Psoas muscle (tissue), 8 donors: ENCODE data around the gene TOLLIP. TPM values are rescaled to one million over a fixed set of nuclear protein-coding genes. Genes with fewer than 3 reads are reported as not detected.

Source experiments
- ATAC-seq, 4 donors: fragments of 200-7000 bp; cut with Tn5 transposase; one replicate each; pipeline ENCODE4 v1.9.1; 2020; ENCODE audit warnings: moderate library complexity in 3 of 4, mild to moderate bottlenecking in 2 of 4
- DNase-seq, 2 donors: peaks; one replicate each; pipeline ENCODE4 v3.0.0-alpha.2; 2020
- H3K27ac ChIP-seq: fragments of 200-600 bp; one replicate; pipeline ENCODE4 v1.8.0; 2022
- H3K27me3 ChIP-seq, 3 donors: fragments of 200-600 bp in 1 of 3; one replicate each; pipeline versions ENCODE4 v1.6.1 to v1.8.0; 2013 to 2022; ENCODE audit warnings: low read length in 2 of 3, mild to moderate bottlenecking in 2 of 3, moderate library complexity in 1 of 3; ENCODE audit not compliant: insufficient read depth in 3 of 3
- H3K36me3 ChIP-seq, 2 donors: fragments of 200-600 bp in 1 of 2; one replicate each; pipeline versions ENCODE4 v1.6.1 to v1.8.0; 2013 to 2022; ENCODE audit warnings: low read depth in 1 of 2, mild to moderate bottlenecking in 1 of 2, moderate library complexity in 1 of 2; ENCODE audit not compliant: insufficient read depth in 1 of 2
- H3K4me1 ChIP-seq: fragments of 200-600 bp; one replicate; pipeline ENCODE4 v1.8.0; 2022
- H3K4me3 ChIP-seq: fragments of 200-600 bp; one replicate; pipeline ENCODE4 v1.8.0; 2022; ENCODE audit warnings: mild to moderate bottlenecking
- H3K9me3 ChIP-seq: fragments of 200-600 bp; one replicate; pipeline ENCODE4 v1.8.0; 2022
- CTCF ChIP-seq: fragments of 200-600 bp; IDR thresholded peaks from one replicate; pipeline ENCODE4 v1.8.0; 2022; ENCODE audit warnings: antibody characterized with exemption
- WGBS, 3 donors: extraction: QIAGEN DNeasy Blood & Tissue Kit; methylation state at CpG; one replicate each; pipeline versions ENCODE4 v1.1.6 to v1.1.7; 2013; 5-methylcytosine and 5-hydroxymethylcytosine counted together
- intact Hi-C, 2 donors: fragments of 100-400 bp; cut with DNase I; formaldehyde crosslinking; loops; one replicate each; pipeline versions ENCODE4 v1.11.0 to v1.14.2; 2022
- polyA plus RNA-seq, 3 donors: library from polyadenylated mRNA; stranded (reverse); fragments of 200-250 nt; gene quantifications; one replicate each; pipeline ENCODE4 v1.2.3, GENCODE V29; 2013
- total RNA-seq, 4 donors: library from RNA; stranded (reverse); fragmentation: NEBNext Ultra II Directional in 2 of 4; extraction: Animal tissue kit (Norgen Biotek cat#: 25700) in 2 of 4; gene quantifications; one replicate each; pipeline versions ENCODE4 v1.2.1 to v1.2.4, GENCODE V29; 2021 to 2023
- donor health status: healthy with polysubstance abuse.
- donor health status: DM: no; HTN: no; CAD: no; lungs with moderate emphysema.
- donor health status: Bipolar disorder and iron deficiency.
- donor health status: healthy.
- donor health status: DM: yes; HTN: yes; CAD: no.
- donor health status: DM: no; HTN: no; CAD: no.
- donor health status: DM: no; HTN: no; CAD: no.
- donor health status: DM: yes; HTN: yes; CAD: no.

Gene TOLLIP
- total and polyA plus RNA-seq, 7 donors: 33.5 to 74.6 (median 56.4) TPM

GRCh38 chr11:1338201-1339065, 29.0 kb upstream of the TOLLIP start:
- 50 to 61% (median 54%) methylated on average over 33 of the region's 33 CpGs for WGBS, 3 donors
- Histone ChIP-seq H3K4me1 (peaks cover 10% of the 10 kb centered on the region), H3K27ac (no peak overlapping the region), H3K9me3 (no peaks in the 10 kb centered on the region), H3K27me3 (no peaks in the 10 kb centered on the region), H3K4me3 (no peak overlapping the region), H3K36me3 (no peaks in the 10 kb centered on the region)
- intact Hi-C loops: loop anchor here (5.0 kb wide), 2 partner anchors 36 to 234 kb away; partner anchors contain the start of gene DUSP8 (in 1 of the 2)
- ATAC-seq: no peak
- TF ChIP-seq CTCF: no peak
- DNase-seq: no peak

DNA sequence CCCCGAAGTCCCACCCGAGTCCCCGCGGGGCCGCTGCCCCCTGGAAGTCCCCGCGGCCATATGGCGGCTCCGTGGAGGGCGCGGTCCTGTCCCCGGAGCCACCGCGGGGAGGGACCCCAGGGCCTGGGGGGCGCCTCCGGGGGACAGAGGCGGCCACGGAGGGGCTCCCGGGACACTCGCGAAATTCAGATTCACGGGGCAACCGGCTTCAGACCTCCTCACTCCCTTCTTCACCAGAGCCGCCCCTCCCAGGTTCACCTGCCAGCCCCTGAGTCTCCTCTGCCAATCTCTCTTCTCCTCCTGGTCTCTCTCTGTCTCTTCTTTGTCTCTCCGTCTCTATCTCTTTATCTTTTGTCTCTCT, 28.2 kb upstream of the TOLLIP start:
- no peak for TF ChIP-seq CTCF
- Histone ChIP-seq H3K9me3 (no peaks in the 10 kb centered on the region), H3K27me3 (no peaks in the 10 kb centered on the region), H3K4me3 (no peak overlapping the region), H3K27ac (peak overlapping the region; percentile 41), H3K36me3 (no peaks in the 10 kb centered on the region), H3K4me1 (peaks cover 10% of the 10 kb centered on the region)
- intact Hi-C loops: loop anchor here (5.0 kb wide), 2 partner anchors 35 to 235 kb away; partner anchors contain the start of gene DUSP8 (in 1 of the 2)
- ATAC-seq: no peak
- WGBS, 3 donors: 21 to 45% (median 31%) methylated on average over 22 to 25 of the region's 25 CpGs
- no peak for DNase-seq

GRCh38 chr11:1336836-1337646, 27.6 kb upstream of the TOLLIP start:
- Histone ChIP-seq H3K36me3 (no peaks in the 10 kb centered on the region), H3K27ac (peak overlapping the region; percentile 41), H3K27me3 (no peaks in the 10 kb centered on the region), H3K4me3 (peak overlapping the region; percentile 56), H3K4me1 (peaks cover 10% of the 10 kb centered on the region), H3K9me3 (no peaks in the 10 kb centered on the region)
- peak; percentile 56 to 83 for DNase-seq
- peak; percentile 15 to 31 (median 26) for ATAC-seq
- no peak for TF ChIP-seq CTCF
- WGBS, 3 donors: 2 to 11% (median 3%) methylated on average over 35 to 91 of the region's 95 CpGs
- intact Hi-C loops: loop anchor here (5.0 kb wide), 2 partner anchors 35 to 235 kb away; partner anchors contain the start of gene DUSP8 (in 1 of the 2)

DNA sequence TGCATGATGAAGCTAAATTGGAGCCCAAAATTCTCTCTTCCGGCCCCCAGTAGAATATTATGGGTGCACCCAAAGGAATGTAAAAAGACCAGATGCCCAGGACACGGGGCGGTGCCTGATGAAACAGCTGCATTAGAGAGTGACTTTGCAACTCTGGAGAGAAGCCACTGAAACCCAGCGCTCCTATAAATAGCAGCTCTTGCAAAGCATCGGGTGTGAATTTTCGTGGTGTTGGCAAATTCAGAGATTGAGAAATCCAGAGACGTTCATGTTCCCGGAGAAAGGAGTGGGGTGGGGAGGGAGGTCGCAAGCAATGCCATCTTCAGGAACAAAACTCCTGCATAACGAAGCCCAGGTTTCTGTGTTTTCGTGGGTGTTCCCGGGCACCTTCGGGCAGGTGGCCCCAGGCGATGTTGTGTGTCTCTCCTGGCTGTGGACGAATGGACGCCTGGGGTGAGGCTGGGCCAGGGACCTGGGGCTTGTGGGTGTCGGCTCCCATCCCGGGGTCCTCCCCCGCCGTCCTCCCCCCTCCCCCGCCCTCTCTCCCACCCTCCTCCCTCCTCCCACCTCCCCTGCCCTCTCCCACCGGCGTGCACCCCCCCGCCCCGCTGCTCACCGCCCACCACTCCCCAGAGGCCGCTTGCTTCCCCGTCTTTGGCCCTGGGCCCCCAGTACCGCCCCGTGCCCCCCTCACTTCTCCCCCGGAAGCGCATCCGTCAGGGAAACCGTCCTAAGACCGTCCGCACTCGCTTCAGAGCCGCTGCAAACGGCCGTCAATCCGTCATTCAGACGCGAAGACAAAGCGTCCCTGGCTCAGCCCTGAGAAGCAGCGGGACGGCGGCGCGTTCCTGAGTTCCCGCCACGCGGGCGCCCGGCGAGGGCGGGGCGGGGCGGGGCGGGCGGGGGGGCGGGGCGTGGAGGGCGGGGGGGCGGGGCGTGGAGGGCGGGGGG, 26.7 kb upstream of the TOLLIP start:
- peak; percentile 85 to 89 (median 87) for ATAC-seq
- no peaks in the 10 kb centered on the region for H3K36me3 ChIP-seq
- H3K9me3 ChIP-seq: no peaks in the 10 kb centered on the region
- WGBS, 3 donors: 0 to 1% (median 1%) methylated on average over 31 to 60 of the region's 66 CpGs
- TF ChIP-seq CTCF: no peak
- H3K4me3 ChIP-seq: peak overlapping the region; percentile 64
- intact Hi-C loops: loop anchor here (1.0 to 5.0 kb wide), 4 partner anchors 25 to 236 kb away; partner anchors contain the start of gene DUSP8 (in 1 of the 2)
- no peaks in the 10 kb centered on the region for H3K27me3 ChIP-seq
- H3K4me1 ChIP-seq: peaks cover 10% of the 10 kb centered on the region
- DNase-seq: peak; percentile 84 to 92
- peak overlapping the region; percentile 91 for H3K27ac ChIP-seq
